K562 (cell line): Measurements from ENCODE around the gene CUX1. TPM values are rescaled to one million over a fixed set of nuclear protein-coding genes. Genes with fewer than 3 reads are reported as not detected.
A peak's percentile ranks its signal among the peaks of the same experiment; 100 is the strongest.

ENCODE experiments used
- ATAC-seq: fragments of 200-7000 bp; cut with Tn5 transposase; 3 replicates; pipeline ENCODE4 v1.9.1; 2020; ENCODE audit warnings: moderate library complexity
- BruUV-seq: library from RNA; stranded (reverse); fragments of 400-500 nt; replicated peaks from 2 replicates; lab custom pipeline; 2021; lab: Mats Ljungman, UMichigan
- CTCF ChIA-PET: fragments of 300-600 bp; formaldehyde crosslinking; extraction: SDS; loops from one replicate; lab custom pipeline; 2021; ENCODE audit warnings: low intra/inter-chr PET ratio; lab: Yijun Ruan, JAX
- POLR2A ChIA-PET: fragments of 300-600, 350-650 bp; sonication (Branson Sonifier 250); formaldehyde crosslinking; extraction: SDS; loops from one replicate; lab custom pipeline; 2021; ENCODE audit warnings: antibody characterized with exemption, inconsistent platforms; lab: Yijun Ruan, JAX
- DNase-seq, 4 experiments: peaks; one replicate each; pipeline versions ENCODE4 v3.0.0 to v3.0.0-alpha.2; 2011 to 2018; ENCODE audit warnings: low spot score in 3 of 4, mixed read lengths in 3 of 4; ENCODE audit errors: extremely low read depth in 1 of 4
- FAIRE-seq: peaks from 2 replicates; lab custom pipeline; 2011; peaks lifted over from hg19 to GRCh38; lab: Jason Lieb, UNC
- H2AFZ ChIP-seq: 2 replicates; pipeline ENCODE4 v1.6.0; 2011; ENCODE audit warnings: low read depth, low read length, control low read depth, inconsistent platforms
- H3K27ac ChIP-seq: fragments of 200-600 bp; 3 replicates; pipeline ENCODE4 v1.8.0; 2011; ENCODE audit warnings: low read depth, mild to moderate bottlenecking, control low read depth, inconsistent platforms, low read length, moderate library complexity, mixed read lengths; ENCODE audit errors: extremely low read depth
- H3K27me3 ChIP-seq, 2 experiments: fragments of 300-600 bp in 1 of 2; 2 replicates in 1 of 2; 3 replicates in 1 of 2; pipeline versions ENCODE4 v1.6.0 to v1.8.0; 2011; ENCODE audit warnings: inconsistent platforms in 2 of 2, low read length in 2 of 2, mild to moderate bottlenecking in 1 of 2, mixed read lengths in 1 of 2, moderate library complexity in 1 of 2; ENCODE audit not compliant: control insufficient read depth in 2 of 2, insufficient read depth in 2 of 2
- H3K36me3 ChIP-seq: fragments of 300-600 bp; 3 replicates; pipeline ENCODE4 v1.8.0; 2011; ENCODE audit warnings: mild to moderate bottlenecking, low read length, inconsistent platforms; ENCODE audit not compliant: control insufficient read depth, insufficient read depth
- H3K4me1 ChIP-seq, 2 experiments: fragments of 200-600 bp in 1 of 2; replicated peaks in 1 of 2; 2 replicates in 1 of 2; 3 replicates in 1 of 2; pipeline versions ENCODE4 v1.5.1 to v1.8.0; 2011; ENCODE audit warnings: inconsistent platforms in 2 of 2, low read length in 2 of 2, mild to moderate bottlenecking in 1 of 2, mixed read lengths in 1 of 2, moderate library complexity in 1 of 2; ENCODE audit not compliant: control insufficient read depth in 2 of 2, insufficient read depth in 2 of 2
- H3K4me2 ChIP-seq: 2 replicates; pipeline ENCODE4 v1.6.1; 2011; ENCODE audit warnings: low read length, control low read depth, inconsistent platforms, mixed read lengths; ENCODE audit not compliant: insufficient read depth
- H3K4me3 ChIP-seq: fragments of 200-600 bp; sonication (generic), shearing (Covaris generic); 2 replicates; pipeline ENCODE4 v1.5.1; 2016; ENCODE audit warnings: control low read depth, inconsistent platforms
- H3K79me2 ChIP-seq: fragments of 200-600 bp; 3 replicates; pipeline ENCODE4 v1.8.0; 2011; ENCODE audit warnings: low read length, inconsistent platforms; ENCODE audit not compliant: control insufficient read depth, insufficient read depth
- H3K9ac ChIP-seq, 2 experiments: 2 replicates each; pipeline versions ENCODE4 v1.6.0 to v1.6.1; 2011; ENCODE audit warnings: low read depth in 2 of 2, low read length in 2 of 2, control low read depth in 1 of 2, inconsistent platforms in 1 of 2, mild to moderate bottlenecking in 1 of 2, mixed read lengths in 1 of 2; ENCODE audit not compliant: insufficient read depth in 1 of 2
- H3K9me1 ChIP-seq: one replicate; pipeline ENCODE4 v1.6.0; 2011; ENCODE audit warnings: inconsistent platforms, mild to moderate bottlenecking, low read length, moderate library complexity; ENCODE audit not compliant: control insufficient read depth, insufficient read depth
- H3K9me3 ChIP-seq: replicated peaks from 2 replicates; pipeline ENCODE4 v1.5.1; 2011; ENCODE audit warnings: low read depth, low read length, inconsistent platforms; ENCODE audit not compliant: control insufficient read depth, insufficient read depth
- H4K20me1 ChIP-seq: replicated peaks from 2 replicates; pipeline ENCODE4 v1.6.1; 2011; ENCODE audit warnings: low read length, inconsistent platforms, mixed read lengths; ENCODE audit not compliant: control insufficient read depth, insufficient read depth
- ESRRB ChIP-seq: fragments of 250-450 bp; sonication (Bioruptor Pico); IDR thresholded peaks from 2 replicates; pipeline ENCODE4 v1.5.0; 2020; ENCODE audit warnings: mild to moderate bottlenecking, moderate library complexity, borderline replicate concordance
- HCFC1 ChIP-seq: IDR thresholded peaks from 2 replicates; pipeline ENCODE4 v1.6.1; 2012; ENCODE audit warnings: low read depth, low read length, improper control_type of control experiment
- KLF6 ChIP-seq: fragments of 250-450 bp; sonication (Bioruptor Pico); IDR thresholded peaks from 2 replicates; pipeline ENCODE4 v1.4.0; 2020; ENCODE audit warnings: mild to moderate bottlenecking, moderate library complexity, borderline replicate concordance
- MAFF ChIP-seq: IDR thresholded peaks from 2 replicates; pipeline ENCODE4 v1.6.1; 2012; ENCODE audit warnings: low read length, improper control_type of control experiment
- NONO ChIP-seq, 2 experiments: fragments of 200-400 bp in 1 of 2; fragments of 450-650 bp in 1 of 2; formaldehyde crosslinking in 1 of 2; IDR thresholded peaks; 2 replicates each; pipeline ENCODE4 v1.6.1; 2017; ENCODE audit warnings: low read depth in 2 of 2, mild to moderate bottlenecking in 2 of 2, moderate library complexity in 2 of 2, low read length in 1 of 2
- PCBP1 ChIP-seq: fragments of 200-400 bp; formaldehyde crosslinking; IDR thresholded peaks from 2 replicates; pipeline ENCODE4 v1.6.1; 2018; ENCODE audit warnings: mild to moderate bottlenecking, low read depth, low read length; ENCODE audit not compliant: poor library complexity, severe bottlenecking
- TEAD4 ChIP-seq, 2 experiments: sonication (generic) in 1 of 2; formaldehyde crosslinking in 1 of 2; IDR thresholded peaks; 2 replicates each; pipeline versions ENCODE4 v1.6.1 to v1.8.0; 2012 to 2022; ENCODE audit warnings: borderline replicate concordance in 1 of 2, inconsistent platforms in 1 of 2, low read length in 1 of 2, mild to moderate bottlenecking in 1 of 2, missing genetic modification reagents in 1 of 2
- THAP7 ChIP-seq: fragments of 250-450 bp; sonication (Bioruptor Pico); IDR thresholded peaks from 2 replicates; pipeline ENCODE4 v1.5.0; 2021
- ZBTB1 ChIP-seq: sonication (generic); formaldehyde crosslinking; IDR thresholded peaks from 2 replicates; pipeline ENCODE4 v1.8.1; 2023; ENCODE audit warnings: missing genetic modification reagents, low read depth, mild to moderate bottlenecking, borderline replicate concordance
- WGBS: fragments of 100-300 bp; shearing (Covaris generic); methylation state at CpG from one replicate; pipeline ENCODE4 v1.1.6; 2016; ENCODE audit warnings: low coverage, mixed read lengths; ENCODE audit not compliant: insufficient coverage; ENCODE audit errors: missing lambda C conversion rate; 5-methylcytosine and 5-hydroxymethylcytosine counted together
- in situ Hi-C: fragments of 300-500 bp; cut with MboI; formaldehyde crosslinking; loops from 4 replicates; pipeline ENCODE4 v1.15.0; 2018; ENCODE audit warnings: inconsistent platforms, mixed read lengths
- intact Hi-C: fragments of 100-400 bp; cut with micrococcal nuclease; formaldehyde crosslinking; loops from 2 replicates; pipeline ENCODE4 v1.14.2; 2022
- polyA plus RNA-seq, 8 experiments: library from polyadenylated mRNA; depleted of rRNA in 4 of 8; stranded (reverse) in 5 of 8; unstranded in 3 of 8; fragments of >200 nt; fragmentation: Nextera tagmentation in 2 of 8; fragmentation: Illumina TruSeq in 1 of 8; extraction: Ambion mirVana in 2 of 8; extraction: Trizol in 1 of 8; gene quantifications; 2 replicates each; pipeline versions ENCODE4 v1.2.1 to v1.2.3, GENCODE V29; 2011 to 2014; ENCODE audit warnings: inconsistent platforms in 1 of 8, missing spikeins in 1 of 8
- total RNA-seq, 7 experiments: library from RNA; depleted of rRNA in 6 of 7; stranded (reverse); fragments of >200 nt in 6 of 7; fragmentation: Illumina TruSeq in 2 of 7; extraction: Trizol in 2 of 7; gene quantifications; 2 replicates each; pipeline versions ENCODE4 v1.2.1 to v1.2.3, GENCODE V29; 2011 to 2021; ENCODE audit warnings: low replicate concordance in 1 of 7
- TF ChIP-seq, protein P1 (sequence below): fragments of 450-650 bp; formaldehyde crosslinking; IDR thresholded peaks from 2 replicates; pipeline ENCODE4 v1.4.0; 2022; ENCODE audit warnings: missing genetic modification characterization

The CUX1 gene
- total and polyA plus RNA-seq, 9 of the 15 experiments (the other 6 are each of a cell fraction or from before 2014, with no cell fraction given): 3.6 to 55.3 (median 25.2) TPM

GRCh38 chr7:102149416-102149815 lies 332.0 kb downstream of the CUX1 start:
- no peak for FAIRE-seq
- CTCF ChIA-PET: no interaction called here
- Histone ChIP-seq H3K36me3 (peaks cover 17% of the 10 kb centered on the region), H2AFZ (no peak overlapping the region), H3K9me1 (no peaks in the 10 kb centered on the region), H3K4me1 (peaks cover 7 to 19% of the 10 kb centered on the region in 2 experiments; a peak in 4 of 5 replicates), H4K20me1 (no peaks in the 10 kb centered on the region), H3K27me3 (no peaks in the 10 kb centered on the region), H3K9me3 (no peaks in the 10 kb centered on the region), H3K79me2 (no peaks in the 10 kb centered on the region), H3K9ac (peak overlapping the region in 1 of 2 experiments; percentile 19; a peak in 2 of 4 replicates), H3K4me2 (no peak overlapping the region), H3K27ac (no peak overlapping the region), H3K4me3 (no peak overlapping the region)
- intact Hi-C loops (no loop called here), in situ Hi-C loops (no loop called here)
- WGBS: 96% methylated on average over 12 of the region's 12 CpGs
- ATAC-seq: no peak
- no TSS peak for BruUV-seq
- POLR2A ChIA-PET: interaction anchor here (2.8 kb wide), 1 partner anchor 14 kb away, joined by 10 read pairs; no protein-coding TSS in a partner anchor
- TF ChIP-seq PCBP1: no peak
- TF ChIP-seq ZBTB1 (CRISPR knock-in tag): no peak
- TF ChIP-seq ESRRB (CRISPR knock-in tag): no peak
- TF ChIP-seq THAP7 (CRISPR knock-in tag): no peak
- no peak for TF ChIP-seq TEAD4 (IDR thresholded peaks at IDR 0.05; ENCODE audit: low read length)
- no peak for TF ChIP-seq TEAD4 (CRISPR knock-in tag; IDR thresholded peaks at IDR 0.05; ENCODE audit: borderline replicate concordance)
- no peak for TF ChIP-seq KLF6
- TF ChIP-seq MAFF: no peak
- TF ChIP-seq, protein P1, sequence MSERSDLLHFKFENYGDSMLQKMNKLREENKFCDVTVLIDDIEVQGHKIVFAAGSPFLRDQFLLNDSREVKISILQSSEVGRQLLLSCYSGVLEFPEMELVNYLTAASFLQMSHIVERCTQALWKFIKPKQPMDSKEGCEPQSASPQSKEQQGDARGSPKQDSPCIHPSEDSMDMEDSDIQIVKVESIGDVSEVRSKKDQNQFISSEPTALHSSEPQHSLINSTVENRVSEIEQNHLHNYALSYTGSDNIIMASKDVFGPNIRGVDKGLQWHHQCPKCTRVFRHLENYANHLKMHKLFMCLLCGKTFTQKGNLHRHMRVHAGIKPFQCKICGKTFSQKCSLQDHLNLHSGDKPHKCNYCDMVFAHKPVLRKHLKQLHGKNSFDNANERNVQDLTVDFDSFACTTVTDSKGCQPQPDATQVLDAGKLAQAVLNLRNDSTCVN: no peak
- no peak for TF ChIP-seq HCFC1
- TF ChIP-seq NONO (IDR thresholded peaks at IDR 0.05; ENCODE audit: low read depth in 2 of 2, low read length in 1 of 2): no peak
- no peak for DNase-seq
